Heart left ventricle (tissue), 16 donors: ENCODE measurements around the gene SMOC2. TPM values are rescaled to one million over a fixed set of nuclear protein-coding genes. Genes with fewer than 3 reads are reported as not detected.

ENCODE experiments used
- ATAC-seq, 4 donors: fragments of 200-7000 bp; cut with Tn5 transposase; one replicate each; pipeline ENCODE4 v1.9.1; 2020 to 2022; ENCODE audit warnings: moderate library complexity in 4 of 4, mild to moderate bottlenecking in 3 of 4, moderate number of reproducible peaks in 1 of 4
- DNase-seq, 5 donors: peaks; one replicate each; pipeline ENCODE4 v3.0.0-alpha.2; 2020
- H3K27ac ChIP-seq, 12 donors: fragments of 200-600 bp; sonication (generic) in 4 of 12; one replicate each; pipeline versions ENCODE4 v1.5.0 to v1.8.0; 2016 to 2022; ENCODE audit warnings: mild to moderate bottlenecking in 2 of 12
- H3K27me3 ChIP-seq, 9 donors: fragments of 200-600 bp; sonication (generic) in 2 of 9; one replicate each; pipeline versions ENCODE4 v1.5.1 to v1.8.0; 2016 to 2022; ENCODE audit warnings: mild to moderate bottlenecking in 3 of 9
- H3K36me3 ChIP-seq, 9 donors: fragments of 200-600 bp; sonication (generic) in 2 of 9; one replicate each; pipeline versions ENCODE4 v1.5.0 to v1.8.0; 2018 to 2022; ENCODE audit warnings: mild to moderate bottlenecking in 2 of 9
- H3K4me1 ChIP-seq, 12 donors: fragments of 200-600 bp; sonication (generic) in 4 of 12; one replicate each; pipeline versions ENCODE4 v1.5.0 to v1.8.0; 2016 to 2022; ENCODE audit warnings: mild to moderate bottlenecking in 3 of 12
- H3K4me3 ChIP-seq, 12 donors: fragments of 200-600 bp; sonication (generic) in 4 of 12; one replicate each; pipeline versions ENCODE4 v1.5.0 to v1.8.0; 2017 to 2022; ENCODE audit warnings: mild to moderate bottlenecking in 9 of 12, moderate library complexity in 4 of 12
- H3K9me3 ChIP-seq, 12 donors: fragments of 200-600 bp; sonication (generic) in 4 of 12; one replicate each; pipeline versions ENCODE4 v1.5.0 to v1.8.0; 2016 to 2022; ENCODE audit warnings: mild to moderate bottlenecking in 1 of 12
- CTCF ChIP-seq, 12 donors: fragments of 200-600 bp; sonication (generic) in 4 of 12; IDR thresholded peaks; one replicate each; pipeline versions ENCODE4 v1.5.0 to v1.8.0; 2018 to 2022; ENCODE audit warnings: antibody characterized with exemption in 12 of 12, mild to moderate bottlenecking in 5 of 12
- POLR2A ChIP-seq, 2 donors: fragments of 450-650 bp; IDR thresholded peaks; one replicate each; pipeline ENCODE4 v1.6.1; 2017; ENCODE audit warnings: antibody characterized with exemption in 2 of 2, mild to moderate bottlenecking in 2 of 2, moderate library complexity in 2 of 2
- WGBS, 4 donors: extraction: QIAGEN DNeasy Blood & Tissue Kit in 2 of 4; methylation state at CpG; one replicate each; pipeline versions ENCODE4 v1.1.5 to v1.1.7; 2013 to 2018; 5-methylcytosine and 5-hydroxymethylcytosine counted together
- intact Hi-C, 10 donors: fragments of 100-400 bp; cut with DNase I; formaldehyde crosslinking; loops; one replicate each; pipeline versions ENCODE4 v1.11.1 to v1.14.2; 2022
- polyA plus RNA-seq, 2 donors: library from polyadenylated mRNA; stranded (reverse); fragments of 200-250 nt; gene quantifications; one replicate each; pipeline ENCODE4 v1.2.3, GENCODE V29; 2013
- total RNA-seq, 9 donors: library from RNA; depleted of rRNA in 2 of 9; stranded (reverse); fragments of >200 nt in 2 of 9; fragmentation: NEBNext Ultra II Directional in 3 of 9; extraction: Animal tissue kit (Norgen Biotek cat#: 25700) in 3 of 9; gene quantifications; one replicate each; pipeline versions ENCODE4 v1.1.0 to v1.2.4, GENCODE V29; 2016 to 2023
- donor health status: ischemic (EF 13 %, LVEDD 7.1; RV severe dilation, severe dysfunction).
- donor health status: healthy with polysubstance abuse.
- donor health status: DM: no; HTN: yes; CAD: no.
- donor health status: DM: no; HTN: no; CAD: no.
- donor health status: ischemic (EF 25% LVEDD 6.9; RV normal size, moderate dysfunction).
- donor health status: ischemic (EF 25% LVEDD 5.7; RV mildly dilated, moderate dysfunction).
- donor health status: healthy.
- donor health status: DM: yes; HTN: yes; CAD: no.
- donor health status: ischemic (EF 35%, LVEDD 5.7; RV mildly dilated, moderate dysfunction).
- donor health status: nonischemic (EF 11% LVEDD 7.7; RV severe dilation, severe dysfunction).
- donor health status: DM: yes; HTN: yes; CAD: no.
- donor health status: PGD.
- donor health status: ischemic (EF 29% LVEDD 5.4; RV normal size, mild dysfunction).
- donor health status: nonischemic (EF 23%, LVEDD 6.1; RV moderate dilation, normal function).

Gene SMOC2
- total and polyA plus RNA-seq, 11 donors, result 5.9 to 44.2 (median 15.7) TPM

GRCh38 chr6:168574075-168574698 lies 133.2 kb downstream of the SMOC2 start:
- intact Hi-C loops, result no loop called here
- WGBS, 4 donors, result 79 to 89% (median 85%) methylated on average over 17 of the region's 17 CpGs
- H3K36me3 ChIP-seq, result no peaks in the 10 kb centered on the region
- DNase-seq (no peak), ATAC-seq (peak in 2 of 4 donors; percentile 18 to 37)
- H3K27ac ChIP-seq, result peak overlapping the region in 3 of 12 donors; percentile 9 to 51 (median 22)
- H3K9me3 ChIP-seq, result no peaks in the 10 kb centered on the region
- H3K4me1 ChIP-seq, result peaks cover 0 to 11% (median 0%) of the 10 kb centered on the region in 12 donors
- H3K4me3 ChIP-seq, result no peak overlapping the region
- H3K27me3 ChIP-seq, result peaks cover 0 to 3% (median 0%) of the 10 kb centered on the region in 9 donors
- TF ChIP-seq CTCF (IDR thresholded peaks at IDR 0.05) (no peak), POLR2A (IDR thresholded peaks at IDR 0.05) (no peak)

- WGBS, 4 donors, result 58 to 74% (median 64%) methylated on average over 15 to 17 of the region's 17 CpGs
- ATAC-seq (peak in 3 of 4 donors; percentile 62 to 77 (median 69)), DNase-seq (peak in 2 of 5 donors; percentile 40 to 52)
- H3K27me3 ChIP-seq, result peaks cover 0 to 3% (median 0%) of the 10 kb centered on the region in 9 donors
- H3K4me3 ChIP-seq, result no peak overlapping the region
- peak overlapping the region in 4 of 12 donors; percentile 4 to 51 (median 16) for H3K27ac ChIP-seq
- H3K4me1 ChIP-seq, result peaks cover 0 to 11% (median 0%) of the 10 kb centered on the region in 12 donors
- TF ChIP-seq CTCF (IDR thresholded peaks at IDR 0.05) (no peak), POLR2A (IDR thresholded peaks at IDR 0.05) (no peak)
- H3K36me3 ChIP-seq, result no peaks in the 10 kb centered on the region
- no peaks in the 10 kb centered on the region for H3K9me3 ChIP-seq
- intact Hi-C loops, result no loop called here
Measured at GRCh38 chr6:168574699-168575195, 133.8 kb downstream of the SMOC2 start.

- Histone ChIP-seq H3K9me3 (no peaks in the 10 kb centered on the region), H3K4me1 (peaks cover 0 to 11% (median 0%) of the 10 kb centered on the region in 12 donors), H3K36me3 (no peaks in the 10 kb centered on the region), H3K4me3 (no peak overlapping the region), H3K27ac (peak overlapping the region in 2 of 12 donors; percentile 4 to 22), H3K27me3 (peaks cover 0 to 3% (median 0%) of the 10 kb centered on the region in 9 donors)
- intact Hi-C loops, result no loop called here
- WGBS, 4 donors, result 87 to 93% (median 87%) methylated on average over 12 to 15 of the region's 15 CpGs
- no peak for ATAC-seq
- no peak for DNase-seq
- TF ChIP-seq POLR2A (IDR thresholded peaks at IDR 0.05), result no peak
- TF ChIP-seq CTCF (IDR thresholded peaks at IDR 0.05), result no peak
Measured at GRCh38 chr6:168575346-168576098, 134.5 kb downstream of the SMOC2 start.

GRCh38 chr6:168576388-168576787 lies 135.4 kb downstream of the SMOC2 start:
- Histone ChIP-seq H3K4me3 (no peak overlapping the region), H3K9me3 (no peaks in the 10 kb centered on the region), H3K4me1 (peaks cover 0 to 11% (median 0%) of the 10 kb centered on the region in 12 donors), H3K27ac (no peak overlapping the region), H3K27me3 (peaks cover 0 to 3% (median 0%) of the 10 kb centered on the region in 9 donors), H3K36me3 (no peaks in the 10 kb centered on the region)
- intact Hi-C loops, result no loop called here
- TF ChIP-seq CTCF (IDR thresholded peaks at IDR 0.05) (no peak), POLR2A (IDR thresholded peaks at IDR 0.05) (no peak)
- ATAC-seq (no peak), DNase-seq (no peak)
- WGBS, 4 donors, result 92 to 93% (median 93%) methylated on average over 14 of the region's 14 CpGs
